Activated CD4-positive, alpha-beta T cell treated with anti-CD3 and anti-CD28 coated beads for 36 hours (primary cell): Measurements from ENCODE around the gene TMTC1. TPM values are rescaled to one million over a fixed set of nuclear protein-coding genes. Genes with fewer than 3 reads are reported as not detected.
A peak's percentile ranks its signal among the peaks of the same experiment; 100 is the strongest.
"Not testable (repeated sequence)": the region's sequence is repeated elsewhere in the genome, so short reads cannot be mapped to it uniquely, and the experiment has no call there.

Source experiments
- ATAC-seq: fragments of 200-7000 bp; cut with Tn5 transposase; one replicate; pipeline ENCODE4 v1.10.0; 2021; ENCODE audit warnings: mild to moderate bottlenecking, moderate library complexity
- CTCF ChIA-PET: fragments of 350-600 bp; sonication (Branson Sonifier 250); formaldehyde crosslinking; loops from one replicate; lab custom pipeline; 2021; ENCODE audit warnings: antibody characterized with exemption; lab: Charles Lee
- POLR2A ChIA-PET: fragments of 350-600 bp; sonication (Branson Sonifier 250); formaldehyde crosslinking; loops from one replicate; lab custom pipeline; 2021; ENCODE audit warnings: antibody characterized with exemption, inconsistent platforms; lab: Charles Lee
- DNase-seq: peaks from one replicate; pipeline ENCODE4 v3.0.0-alpha.2; 2020
- H3K27ac Mint-ChIP-seq: one replicate; pipeline ENCODE4 v1.8.0; 2021; ENCODE audit warnings: mixed read lengths
- H3K27me3 Mint-ChIP-seq: one replicate; pipeline ENCODE4 v1.8.0; 2021; ENCODE audit warnings: mixed read lengths
- H3K36me3 Mint-ChIP-seq: one replicate; pipeline ENCODE4 v1.8.0; 2021; ENCODE audit warnings: low read depth, mixed read lengths
- H3K4me1 Mint-ChIP-seq: one replicate; pipeline ENCODE4 v1.8.0; 2021; ENCODE audit warnings: mixed read lengths
- H3K4me3 Mint-ChIP-seq: one replicate; pipeline ENCODE4 v1.8.0; 2021; ENCODE audit warnings: mild to moderate bottlenecking, moderate library complexity, mixed read lengths
- H3K9me3 Mint-ChIP-seq: one replicate; pipeline ENCODE4 v1.8.0; 2021; ENCODE audit warnings: low read depth, mixed read lengths
- intact Hi-C, 2 experiments: fragments of 100-400 bp; cut with DNase I in 1 of 2; cut with micrococcal nuclease in 1 of 2; formaldehyde crosslinking; loops; one replicate each; pipeline versions ENCODE4 v1.14.2 to v1.15.1; 2022 to 2024; cut with DNase I, micrococcal nuclease
- total RNA-seq, 2 experiments: library from RNA; stranded (reverse); gene quantifications; one replicate each; pipeline ENCODE4 v1.2.3, GENCODE V29; 2021

Gene TMTC1
- total RNA-seq, 2 experiments from 2014 or later: 0.04 to 0.30 TPM

- Mint-ChIP-seq H3K4me1 (no peaks in the 10 kb centered on the region), H3K4me3 (no peak overlapping the region), H3K9me3 (no peaks in the 10 kb centered on the region), H3K36me3 (no peaks in the 10 kb centered on the region), H3K27ac (no peak overlapping the region), H3K27me3 (peaks cover 5% of the 10 kb centered on the region)
- intact Hi-C loops: loop anchor here (10.0 kb wide), 2 partner anchors 328 to 1248 kb away; no protein-coding TSS in a partner anchor
- no peak for ATAC-seq
- ChIA-PET CTCF (no interaction called here), POLR2A (no interaction called here)
- no peak for DNase-seq
These were observed 227.4 kb downstream of the TMTC1 start for GRCh38 chr12:29556363-29556762.

GRCh38 chr12:29555451-29555850, 228.3 kb downstream of the TMTC1 start:
- POLR2A ChIA-PET, H3K4me3 Mint-ChIP-seq, CTCF ChIA-PET, H3K4me1 Mint-ChIP-seq, ATAC-seq, H3K27ac Mint-ChIP-seq, H3K27me3 Mint-ChIP-seq, H3K9me3 Mint-ChIP-seq, H3K36me3 Mint-ChIP-seq, DNase-seq: not testable (repeated sequence)
- intact Hi-C loops: loop anchor here (10.0 kb wide), 2 partner anchors 329 to 1249 kb away; no protein-coding TSS in a partner anchor

DNA sequence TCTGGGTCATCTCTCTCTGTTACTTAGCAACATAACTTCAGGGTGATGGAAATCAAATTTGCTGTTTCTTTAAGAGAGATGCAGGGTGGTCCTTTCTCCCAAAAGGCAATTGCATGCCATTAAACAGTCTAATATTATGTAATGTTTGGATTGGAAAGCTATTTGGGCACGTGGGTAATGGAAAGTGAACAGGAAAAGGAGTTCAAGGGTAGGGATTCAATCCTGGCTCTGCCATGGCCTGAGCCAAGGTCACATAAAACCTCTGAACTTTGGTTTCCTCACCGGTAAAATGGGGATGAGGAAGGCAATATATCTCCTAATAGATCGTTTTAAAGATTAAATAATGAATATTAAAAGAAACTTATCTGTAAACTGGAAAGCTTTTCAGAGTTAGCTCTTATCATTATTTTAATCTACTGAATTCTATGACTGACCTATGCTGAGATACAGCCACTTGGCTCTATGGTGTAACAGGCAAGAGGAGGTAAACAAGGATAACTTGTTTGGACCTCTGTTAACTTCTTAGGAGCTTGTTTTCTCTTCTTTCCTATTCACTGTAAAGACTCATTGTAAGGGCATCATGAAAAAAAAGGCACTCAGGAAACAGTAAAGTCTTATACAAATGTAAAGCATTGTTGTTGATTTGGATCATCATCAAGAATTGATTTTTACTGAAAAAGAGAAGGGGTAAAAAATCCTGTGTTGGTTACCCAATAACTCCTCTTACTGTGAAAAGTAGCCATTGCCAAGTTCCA, 230.6 kb downstream of the TMTC1 start:
- Mint-ChIP-seq H3K27me3 (peaks cover 8% of the 10 kb centered on the region), H3K4me1 (no peaks in the 10 kb centered on the region), H3K36me3 (no peaks in the 10 kb centered on the region), H3K9me3 (no peaks in the 10 kb centered on the region), H3K27ac (no peak overlapping the region), H3K4me3 (no peak overlapping the region)
- intact Hi-C loops: loop anchor here (1.0 to 10.0 kb wide), 4 partner anchors 332 to 1291 kb away; no protein-coding TSS in a partner anchor
- POLR2A ChIA-PET: no interaction called here
- DNase-seq: no peak
- CTCF ChIA-PET: interaction anchor here (0.6 to 1.4 kb wide), 13 partner anchors 10 to 1255 kb away, joined by 3 to 6 read pairs (median 3); no protein-coding TSS in a partner anchor
- ATAC-seq: no peak

GRCh38 chr12:29552324-29552927, 231.3 kb downstream of the TMTC1 start:
- peaks cover 10% of the 10 kb centered on the region for H3K27me3 Mint-ChIP-seq
- ATAC-seq: peak; percentile 81
- H3K36me3 Mint-ChIP-seq: no peaks in the 10 kb centered on the region
- peak; percentile 83 for DNase-seq
- H3K9me3 Mint-ChIP-seq: no peaks in the 10 kb centered on the region
- CTCF ChIA-PET: interaction anchor here (0.6 to 1.6 kb wide), 11 partner anchors 8 to 1256 kb away, joined by 3 to 6 read pairs (median 3); no protein-coding TSS in a partner anchor
- no peak overlapping the region for H3K4me3 Mint-ChIP-seq
- intact Hi-C loops: loop anchor here (1.0 to 10.0 kb wide), 4 partner anchors 332 to 1292 kb away; no protein-coding TSS in a partner anchor
- POLR2A ChIA-PET: no interaction called here
- no peak overlapping the region for H3K27ac Mint-ChIP-seq
- H3K4me1 Mint-ChIP-seq: no peaks in the 10 kb centered on the region

DNA sequence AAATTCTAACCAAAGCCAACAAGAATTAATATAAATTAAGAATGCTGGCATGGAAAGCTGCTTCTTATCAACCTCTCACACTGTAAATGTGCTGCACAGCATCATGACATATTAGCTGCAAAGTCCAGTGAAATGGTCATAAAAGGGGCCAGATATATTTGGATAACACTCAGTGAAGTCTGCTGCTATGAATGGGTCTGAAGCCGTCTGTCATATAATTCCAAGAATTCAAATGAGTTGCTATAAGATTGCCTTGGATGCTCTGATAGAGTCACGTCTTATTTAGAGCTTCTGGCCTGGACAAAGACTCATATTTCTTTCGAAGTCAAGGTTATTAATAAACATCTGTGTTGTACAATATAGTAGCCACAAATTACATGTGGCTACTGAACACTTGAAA, 231.9 kb downstream of the TMTC1 start:
- H3K27me3 Mint-ChIP-seq: peaks cover 9% of the 10 kb centered on the region
- DNase-seq (no peak), ATAC-seq (no peak)
- H3K27ac Mint-ChIP-seq: no peak overlapping the region
- no peaks in the 10 kb centered on the region for H3K36me3 Mint-ChIP-seq
- intact Hi-C loops: loop anchor here (1.0 to 10.0 kb wide), 4 partner anchors 333 to 1292 kb away; no protein-coding TSS in a partner anchor
- H3K4me3 Mint-ChIP-seq: no peak overlapping the region
- POLR2A ChIA-PET: no interaction called here
- no peaks in the 10 kb centered on the region for H3K9me3 Mint-ChIP-seq
- no peaks in the 10 kb centered on the region for H3K4me1 Mint-ChIP-seq
- CTCF ChIA-PET: interaction anchor here (1.0 to 1.6 kb wide), 4 partner anchors 9 to 1257 kb away, joined by 3 to 6 read pairs (median 4); no protein-coding TSS in a partner anchor

DNA sequence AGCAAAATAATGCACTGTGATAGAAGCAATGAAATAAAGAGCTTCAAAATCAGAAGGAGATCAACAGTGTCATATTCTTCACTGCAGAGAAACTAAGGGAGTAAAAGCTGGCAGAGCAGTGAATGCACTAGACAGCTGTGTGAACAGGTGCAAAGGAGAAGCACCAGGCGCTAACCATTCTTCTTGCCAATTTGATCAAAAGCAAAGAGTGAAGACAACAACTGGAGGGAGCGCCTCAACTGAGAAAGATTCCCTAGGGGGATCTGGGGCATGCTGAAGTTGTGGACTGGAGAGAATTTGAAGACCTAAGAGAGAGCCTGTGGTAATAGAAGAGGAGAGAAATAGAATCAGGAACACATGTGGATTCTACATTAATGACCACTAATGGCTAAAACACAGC, 235.9 kb downstream of the TMTC1 start:
- Mint-ChIP-seq H3K4me3 (no peak overlapping the region), H3K36me3 (no peaks in the 10 kb centered on the region), H3K27me3 (peaks cover 6% of the 10 kb centered on the region), H3K27ac (no peak overlapping the region), H3K9me3 (no peaks in the 10 kb centered on the region), H3K4me1 (no peaks in the 10 kb centered on the region)
- DNase-seq (no peak), ATAC-seq (no peak)
- POLR2A ChIA-PET: no interaction called here
- CTCF ChIA-PET: no interaction called here
- intact Hi-C loops: no loop called here

GRCh38 chr12:29547151-29547632, 236.6 kb downstream of the TMTC1 start:
- Mint-ChIP-seq H3K4me3 (no peak overlapping the region), H3K27me3 (peaks cover 7% of the 10 kb centered on the region), H3K27ac (no peak overlapping the region), H3K36me3 (no peaks in the 10 kb centered on the region), H3K9me3 (no peaks in the 10 kb centered on the region), H3K4me1 (no peaks in the 10 kb centered on the region)
- DNase-seq (no peak), ATAC-seq (no peak)
- intact Hi-C loops: no loop called here
- CTCF ChIA-PET: no interaction called here
- POLR2A ChIA-PET: no interaction called here

DNA sequence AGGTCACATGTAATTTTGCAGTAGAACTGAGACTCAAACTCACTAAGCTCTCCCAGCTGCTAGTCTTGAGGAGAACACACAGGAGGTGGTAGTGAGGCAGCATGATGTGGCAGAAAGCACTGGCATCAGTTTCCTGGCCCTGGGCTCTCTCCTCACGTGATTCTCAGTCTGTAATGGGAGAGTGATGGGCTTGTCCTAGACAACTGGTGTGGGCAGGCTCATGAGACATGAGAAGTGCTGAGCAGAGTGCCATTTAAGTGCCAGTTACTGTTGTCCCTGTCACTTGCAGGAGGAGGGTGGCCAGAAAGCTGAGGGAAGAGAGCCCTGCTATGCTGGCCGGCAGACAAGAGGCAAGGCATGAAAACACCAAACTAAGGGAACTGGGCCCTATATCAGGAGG, 237.7 kb downstream of the TMTC1 start:
- no peaks in the 10 kb centered on the region for H3K36me3 Mint-ChIP-seq
- POLR2A ChIA-PET: no interaction called here
- peaks cover 7% of the 10 kb centered on the region for H3K27me3 Mint-ChIP-seq
- no peak overlapping the region for H3K27ac Mint-ChIP-seq
- H3K4me3 Mint-ChIP-seq: no peak overlapping the region
- DNase-seq (no peak), ATAC-seq (no peak)
- intact Hi-C loops: no loop called here
- H3K9me3 Mint-ChIP-seq: no peaks in the 10 kb centered on the region
- H3K4me1 Mint-ChIP-seq: no peaks in the 10 kb centered on the region
- CTCF ChIA-PET: no interaction called here

GRCh38 chr12:29545102-29545467, 238.7 kb downstream of the TMTC1 start:
- no peak for ATAC-seq
- POLR2A ChIA-PET: no interaction called here
- no peak overlapping the region for H3K27ac Mint-ChIP-seq

GRCh38 chr12:29544428-29545101, 239.2 kb downstream of the TMTC1 start:
- no peaks in the 10 kb centered on the region for H3K36me3 Mint-ChIP-seq
- no peaks in the 10 kb centered on the region for H3K4me1 Mint-ChIP-seq
- intact Hi-C loops: no loop called here
- H3K9me3 Mint-ChIP-seq: no peaks in the 10 kb centered on the region
- CTCF ChIA-PET: no interaction called here
- POLR2A ChIA-PET: no interaction called here
- H3K27me3 Mint-ChIP-seq: peaks cover 9% of the 10 kb centered on the region
- no peak overlapping the region for H3K4me3 Mint-ChIP-seq
- no peak for ATAC-seq
- no peak overlapping the region for H3K27ac Mint-ChIP-seq
- no peak for DNase-seq

More at GRCh38 chr12:29545102-29545467, 238.7 kb downstream of the TMTC1 start:
- H3K27me3 Mint-ChIP-seq: peaks cover 6% of the 10 kb centered on the region
- H3K9me3 Mint-ChIP-seq: no peaks in the 10 kb centered on the region
- intact Hi-C loops: no loop called here
- H3K4me3 Mint-ChIP-seq: no peak overlapping the region
- H3K4me1 Mint-ChIP-seq: no peaks in the 10 kb centered on the region
- H3K36me3 Mint-ChIP-seq: no peaks in the 10 kb centered on the region
- DNase-seq: no peak
- CTCF ChIA-PET: no interaction called here

- DNase-seq: no peak
- Mint-ChIP-seq H3K27ac (no peak overlapping the region), H3K9me3 (no peaks in the 10 kb centered on the region), H3K4me1 (no peaks in the 10 kb centered on the region), H3K27me3 (peaks cover 7% of the 10 kb centered on the region), H3K4me3 (no peak overlapping the region), H3K36me3 (no peaks in the 10 kb centered on the region)
- intact Hi-C loops: no loop called here
- POLR2A ChIA-PET: no interaction called here
- CTCF ChIA-PET: interaction anchor here (1.0 to 1.3 kb wide), 2 partner anchors 11 to 18 kb away, joined by 3 read pairs; no protein-coding TSS in a partner anchor
- ATAC-seq: no peak
These were observed 240.7 kb downstream of the TMTC1 start for GRCh38 chr12:29543036-29543435.
